Sciatic nerve (tissue), 2 donors: ENCODE results near the gene SIK1. TPM values are rescaled to one million over a fixed set of nuclear protein-coding genes. Genes with fewer than 3 reads are reported as not detected.
A peak's percentile ranks its signal among the peaks of the same experiment; 100 is the strongest.
"Not testable (repeated sequence)": the region's sequence is repeated elsewhere in the genome, so short reads cannot be mapped to it uniquely, and the experiment has no call there.

ENCODE experiments used
- ATAC-seq: fragments of 200-7000 bp; cut with Tn5 transposase; one replicate; pipeline ENCODE4 v1.9.1; 2020; ENCODE audit warnings: mild to moderate bottlenecking, moderate library complexity
- DNase-seq: peaks from one replicate; pipeline ENCODE4 v3.0.0-alpha.2; 2020; ENCODE audit warnings: low spot score
- intact Hi-C: fragments of 100-400 bp; cut with DNase I; formaldehyde crosslinking; loops from one replicate; pipeline ENCODE4 v1.14.2; 2022
- total RNA-seq: library from RNA; stranded (reverse); fragmentation: NEBNext Ultra II Directional; extraction: Animal tissue kit (Norgen Biotek cat#: 25700); gene quantifications from one replicate; pipeline ENCODE4 v1.2.1, GENCODE V29; 2021
- donor health status: DM: no; HTN: no; CAD: no.
- donor health status: DM: no; HTN: no; CAD: no.

SIK1 gene
- total RNA-seq, 1 donor from 2014 or later, result 59.9 TPM

GRCh38 chr21:43401125-43401524 lies 25.8 kb downstream of the SIK1 start:
- intact Hi-C loops, DNase-seq: not testable (repeated sequence)
- ATAC-seq, result peak; percentile 13

- ATAC-seq, result peak; percentile 57
- intact Hi-C loops, DNase-seq: not testable (repeated sequence)
Measured at GRCh38 chr21:43399595-43400015, 27.3 kb downstream of the SIK1 start.

GRCh38 chr21:43399136-43399535 lies 27.8 kb downstream of the SIK1 start:
- peak; percentile 21 for ATAC-seq
- intact Hi-C loops, DNase-seq: not testable (repeated sequence)

GRCh38 chr21:43398533-43398932 lies 28.4 kb downstream of the SIK1 start:
- DNase-seq, intact Hi-C loops, ATAC-seq: not testable (repeated sequence)

- ATAC-seq, DNase-seq, intact Hi-C loops: not testable (repeated sequence)
Measured at GRCh38 chr21:43398000-43398399, 28.9 kb downstream of the SIK1 start.

- ATAC-seq, intact Hi-C loops, DNase-seq: not testable (repeated sequence)
Measured at GRCh38 chr21:43397439-43397808, 29.5 kb downstream of the SIK1 start.

GRCh38 chr21:43396788-43397438 lies 30.0 kb downstream of the SIK1 start:
- DNase-seq, ATAC-seq, intact Hi-C loops: not testable (repeated sequence)

- DNase-seq, intact Hi-C loops: not testable (repeated sequence)
- ATAC-seq, result peak; percentile 75
Measured at GRCh38 chr21:43383351-43383750, 43.6 kb downstream of the SIK1 start.

GRCh38 chr21:43382902-43383301 lies 44.0 kb downstream of the SIK1 start:
- DNase-seq, intact Hi-C loops: not testable (repeated sequence)
- ATAC-seq, result peak; percentile 56

GRCh38 chr21:43380852-43381533 lies 45.9 kb downstream of the SIK1 start:
- ATAC-seq, intact Hi-C loops, DNase-seq: not testable (repeated sequence)

GRCh38 chr21:43380337-43380736 lies 46.6 kb downstream of the SIK1 start:
- intact Hi-C loops, DNase-seq, ATAC-seq: not testable (repeated sequence)

- ATAC-seq, intact Hi-C loops, DNase-seq: not testable (repeated sequence)
Measured at GRCh38 chr21:43379626-43380122, 47.3 kb downstream of the SIK1 start.

- DNase-seq (no peak), ATAC-seq (no peak)
- intact Hi-C loops, result no loop called here
Measured at GRCh38 chr21:43376478-43376882, 50.5 kb downstream of the SIK1 start.

GRCh38 chr21:43375837-43376477 lies 51.0 kb downstream of the SIK1 start:
- peak; percentile 14 for ATAC-seq

GRCh38 chr21:43375006-43375836 lies 51.7 kb downstream of the SIK1 start:
- DNase-seq (no peak), ATAC-seq (no peak)

More at GRCh38 chr21:43375837-43376477, 51.0 kb downstream of the SIK1 start:
- DNase-seq, result no peak
- intact Hi-C loops, result no loop called here

GRCh38 chr21:43374228-43374885 lies 52.6 kb downstream of the SIK1 start:
- no peak for ATAC-seq
- DNase-seq, result no peak
- intact Hi-C loops, result no loop called here

More at GRCh38 chr21:43375006-43375836, 51.7 kb downstream of the SIK1 start:
- intact Hi-C loops, result no loop called here

GRCh38 chr21:43373362-43374227 lies 53.3 kb downstream of the SIK1 start:
- ATAC-seq (no peak), DNase-seq (no peak)

More at GRCh38 chr21:43373362-43374227, 53.3 kb downstream of the SIK1 start:
- intact Hi-C loops, result no loop called here
